ENCODE data around the gene NACAD.

NACAD gene

DNA sequence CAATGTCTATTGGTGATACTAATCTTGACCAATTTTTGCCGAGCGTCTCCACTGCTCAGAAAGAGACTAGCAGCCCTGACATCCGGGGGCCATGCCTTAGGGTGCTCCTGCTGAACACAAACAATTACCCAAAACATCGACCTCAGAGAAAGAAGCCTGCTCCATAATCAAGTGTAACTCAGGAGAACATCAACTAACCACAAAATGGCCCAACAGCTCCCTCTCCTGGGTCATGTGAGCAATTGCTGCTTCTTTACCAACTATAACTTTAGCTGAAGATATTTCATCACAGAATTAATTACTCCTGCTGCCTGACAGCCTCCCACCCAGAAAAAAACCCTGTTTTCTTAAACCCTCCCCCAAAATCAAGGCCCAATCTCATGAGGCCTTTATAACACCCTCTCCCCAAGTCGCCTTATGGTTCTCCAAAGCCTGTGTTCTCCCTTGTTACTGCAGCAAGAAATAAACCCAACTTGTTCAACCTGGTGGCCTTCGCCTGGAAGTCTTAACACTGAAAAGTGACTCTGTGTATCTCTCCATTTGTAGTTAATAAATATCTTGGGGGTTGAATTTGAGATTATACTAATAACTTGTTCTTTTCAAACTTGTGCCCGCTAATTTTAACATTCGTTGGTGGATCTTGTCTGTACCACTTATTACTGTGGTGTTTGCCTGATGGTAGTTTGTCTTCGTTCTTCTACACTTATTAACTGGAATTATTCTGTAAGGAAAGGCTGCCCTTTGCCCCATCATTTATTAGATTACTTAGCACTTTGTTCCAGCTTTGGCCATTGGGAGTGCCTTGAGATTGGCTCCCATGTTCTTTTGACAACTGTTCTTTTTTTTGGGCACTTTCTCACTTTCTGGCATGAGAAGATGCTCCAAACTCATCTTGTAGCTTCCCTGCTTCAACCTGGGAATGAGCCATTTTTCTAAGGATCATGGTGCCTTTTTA lies 47.6 kb upstream of the NACAD start (continued):
- TF ChIP-seq, protein P1, sequence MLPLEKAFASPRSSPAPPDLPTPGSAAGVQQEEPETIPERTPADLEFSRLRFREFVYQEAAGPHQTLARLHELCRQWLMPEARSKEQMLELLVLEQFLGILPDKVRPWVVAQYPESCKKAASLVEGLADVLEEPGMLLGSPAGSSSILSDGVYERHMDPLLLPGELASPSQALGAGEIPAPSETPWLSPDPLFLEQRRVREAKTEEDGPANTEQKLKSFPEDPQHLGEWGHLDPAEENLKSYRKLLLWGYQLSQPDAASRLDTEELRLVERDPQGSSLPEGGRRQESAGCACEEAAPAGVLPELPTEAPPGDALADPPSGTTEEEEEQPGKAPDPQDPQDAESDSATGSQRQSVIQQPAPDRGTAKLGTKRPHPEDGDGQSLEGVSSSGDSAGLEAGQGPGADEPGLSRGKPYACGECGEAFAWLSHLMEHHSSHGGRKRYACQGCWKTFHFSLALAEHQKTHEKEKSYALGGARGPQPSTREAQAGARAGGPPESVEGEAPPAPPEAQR (tag by site-specific recombination; IDR thresholded peaks at IDR 0.05): no peak
- TF ChIP-seq ZNF311 (tag by site-specific recombination; IDR thresholded peaks at IDR 0.05; ENCODE audit: borderline replicate concordance) (no peak), RBAK (tag by site-specific recombination; IDR thresholded peaks at IDR 0.05) (no peak), ZSCAN30 (tag by site-specific recombination; IDR thresholded peaks at IDR 0.05) (no peak), ZNF223 (tag by site-specific recombination; IDR thresholded peaks at IDR 0.05) (no peak), ZNF335 (tag by site-specific recombination; conservative IDR thresholded peaks at IDR 0.05) (0 out of 2 replicates have a peak, but pooled peaks have one; percentile 15), ZNF654 (tag by site-specific recombination; IDR thresholded peaks at IDR 0.05; ENCODE audit: low read depth) (peak; percentile 94), SP2 (tag by site-specific recombination; IDR thresholded peaks at IDR 0.05) (no peak), ZNF548 (tag by site-specific recombination; IDR thresholded peaks at IDR 0.05) (no peak), ZNF138 (tag by site-specific recombination; IDR thresholded peaks at IDR 0.05; ENCODE audit: borderline replicate concordance) (no peak), FEZF1 (tag by site-specific recombination; IDR thresholded peaks at IDR 0.05) (no peak), KLF10 (tag by site-specific recombination; IDR thresholded peaks at IDR 0.05) (0 out of 2 replicates have a peak, but pooled peaks have one; percentile 16), ZBTB1 (tag by site-specific recombination; IDR thresholded peaks at IDR 0.05) (no peak), PRDM1 (tag by site-specific recombination; IDR thresholded peaks at IDR 0.05) (no peak), ZNF843 (tag by site-specific recombination; IDR thresholded peaks at IDR 0.05) (no peak), ZNF701 (tag by site-specific recombination; IDR thresholded peaks at IDR 0.05) (no peak), ZBTB17 (tag by site-specific recombination; IDR thresholded peaks at IDR 0.05) (peak; percentile 76), ZNF391 (tag by site-specific recombination; IDR thresholded peaks at IDR 0.05; ENCODE audit: borderline replicate concordance, low read depth) (no peak), ZNF433 (tag by site-specific recombination; IDR thresholded peaks at IDR 0.05; ENCODE audit: low read depth) (no peak)
- TF ChIP-seq, protein P2, sequence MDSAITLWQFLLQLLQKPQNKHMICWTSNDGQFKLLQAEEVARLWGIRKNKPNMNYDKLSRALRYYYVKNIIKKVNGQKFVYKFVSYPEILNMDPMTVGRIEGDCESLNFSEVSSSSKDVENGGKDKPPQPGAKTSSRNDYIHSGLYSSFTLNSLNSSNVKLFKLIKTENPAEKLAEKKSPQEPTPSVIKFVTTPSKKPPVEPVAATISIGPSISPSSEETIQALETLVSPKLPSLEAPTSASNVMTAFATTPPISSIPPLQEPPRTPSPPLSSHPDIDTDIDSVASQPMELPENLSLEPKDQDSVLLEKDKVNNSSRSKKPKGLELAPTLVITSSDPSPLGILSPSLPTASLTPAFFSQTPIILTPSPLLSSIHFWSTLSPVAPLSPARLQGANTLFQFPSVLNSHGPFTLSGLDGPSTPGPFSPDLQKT (IDR thresholded peaks at IDR 0.05; ENCODE audit: borderline replicate concordance, low read depth, low read length): no peak
- TF ChIP-seq, protein P3, sequence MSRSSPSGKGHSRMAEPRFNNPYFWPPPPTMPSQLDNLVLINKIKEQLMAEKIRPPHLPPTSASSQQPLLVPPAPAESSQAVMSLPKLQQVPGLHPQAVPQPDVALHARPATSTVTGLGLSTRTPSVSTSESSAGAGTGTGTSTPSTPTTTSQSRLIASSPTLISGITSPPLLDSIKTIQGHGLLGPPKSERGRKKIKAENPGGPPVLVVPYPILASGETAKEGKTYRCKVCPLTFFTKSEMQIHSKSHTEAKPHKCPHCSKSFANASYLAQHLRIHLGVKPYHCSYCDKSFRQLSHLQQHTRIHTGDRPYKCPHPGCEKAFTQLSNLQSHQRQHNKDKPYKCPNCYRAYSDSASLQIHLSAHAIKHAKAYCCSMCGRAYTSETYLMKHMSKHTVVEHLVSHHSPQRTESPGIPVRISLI (tag by site-specific recombination; IDR thresholded peaks at IDR 0.05): no peak
- TF ChIP-seq, protein P4, sequence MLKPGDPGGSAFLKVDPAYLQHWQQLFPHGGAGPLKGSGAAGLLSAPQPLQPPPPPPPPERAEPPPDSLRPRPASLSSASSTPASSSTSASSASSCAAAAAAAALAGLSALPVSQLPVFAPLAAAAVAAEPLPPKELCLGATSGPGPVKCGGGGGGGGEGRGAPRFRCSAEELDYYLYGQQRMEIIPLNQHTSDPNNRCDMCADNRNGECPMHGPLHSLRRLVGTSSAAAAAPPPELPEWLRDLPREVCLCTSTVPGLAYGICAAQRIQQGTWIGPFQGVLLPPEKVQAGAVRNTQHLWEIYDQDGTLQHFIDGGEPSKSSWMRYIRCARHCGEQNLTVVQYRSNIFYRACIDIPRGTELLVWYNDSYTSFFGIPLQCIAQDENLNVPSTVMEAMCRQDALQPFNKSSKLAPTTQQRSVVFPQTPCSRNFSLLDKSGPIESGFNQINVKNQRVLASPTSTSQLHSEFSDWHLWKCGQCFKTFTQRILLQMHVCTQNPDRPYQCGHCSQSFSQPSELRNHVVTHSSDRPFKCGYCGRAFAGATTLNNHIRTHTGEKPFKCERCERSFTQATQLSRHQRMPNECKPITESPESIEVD (tag by site-specific recombination; IDR thresholded peaks at IDR 0.05): no peak
- TF ChIP-seq, protein P5, sequence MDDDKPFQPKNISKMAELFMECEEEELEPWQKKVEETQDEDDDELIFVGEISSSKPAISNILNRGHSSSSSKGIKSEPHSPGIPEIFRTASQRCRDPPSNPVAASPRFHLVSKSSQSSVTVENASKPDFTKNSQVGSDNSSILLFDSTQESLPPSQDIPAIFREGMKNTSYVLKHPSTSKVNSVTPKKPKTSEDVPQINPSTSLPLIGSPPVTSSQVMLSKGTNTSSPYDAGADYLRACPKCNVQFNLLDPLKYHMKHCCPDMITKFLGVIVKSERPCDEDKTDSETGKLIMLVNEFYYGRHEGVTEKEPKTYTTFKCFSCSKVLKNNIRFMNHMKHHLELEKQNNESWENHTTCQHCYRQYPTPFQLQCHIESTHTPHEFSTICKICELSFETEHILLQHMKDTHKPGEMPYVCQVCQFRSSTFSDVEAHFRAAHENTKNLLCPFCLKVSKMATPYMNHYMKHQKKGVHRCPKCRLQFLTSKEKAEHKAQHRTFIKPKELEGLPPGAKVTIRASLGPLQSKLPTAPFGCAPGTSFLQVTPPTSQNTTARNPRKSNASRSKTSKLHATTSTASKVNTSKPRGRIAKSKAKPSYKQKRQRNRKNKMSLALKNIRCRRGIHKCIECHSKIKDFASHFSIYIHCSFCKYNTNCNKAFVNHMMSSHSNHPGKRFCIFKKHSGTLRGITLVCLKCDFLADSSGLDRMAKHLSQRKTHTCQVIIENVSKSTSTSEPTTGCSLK (tag by site-specific recombination; IDR thresholded peaks at IDR 0.05): no peak
- TF ChIP-seq, protein P6, sequence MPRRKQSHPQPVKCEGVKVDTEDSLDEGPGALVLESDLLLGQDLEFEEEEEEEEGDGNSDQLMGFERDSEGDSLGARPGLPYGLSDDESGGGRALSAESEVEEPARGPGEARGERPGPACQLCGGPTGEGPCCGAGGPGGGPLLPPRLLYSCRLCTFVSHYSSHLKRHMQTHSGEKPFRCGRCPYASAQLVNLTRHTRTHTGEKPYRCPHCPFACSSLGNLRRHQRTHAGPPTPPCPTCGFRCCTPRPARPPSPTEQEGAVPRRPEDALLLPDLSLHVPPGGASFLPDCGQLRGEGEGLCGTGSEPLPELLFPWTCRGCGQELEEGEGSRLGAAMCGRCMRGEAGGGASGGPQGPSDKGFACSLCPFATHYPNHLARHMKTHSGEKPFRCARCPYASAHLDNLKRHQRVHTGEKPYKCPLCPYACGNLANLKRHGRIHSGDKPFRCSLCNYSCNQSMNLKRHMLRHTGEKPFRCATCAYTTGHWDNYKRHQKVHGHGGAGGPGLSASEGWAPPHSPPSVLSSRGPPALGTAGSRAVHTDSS (tag by site-specific recombination; IDR thresholded peaks at IDR 0.05): no peak
- TF ChIP-seq, protein P7, sequence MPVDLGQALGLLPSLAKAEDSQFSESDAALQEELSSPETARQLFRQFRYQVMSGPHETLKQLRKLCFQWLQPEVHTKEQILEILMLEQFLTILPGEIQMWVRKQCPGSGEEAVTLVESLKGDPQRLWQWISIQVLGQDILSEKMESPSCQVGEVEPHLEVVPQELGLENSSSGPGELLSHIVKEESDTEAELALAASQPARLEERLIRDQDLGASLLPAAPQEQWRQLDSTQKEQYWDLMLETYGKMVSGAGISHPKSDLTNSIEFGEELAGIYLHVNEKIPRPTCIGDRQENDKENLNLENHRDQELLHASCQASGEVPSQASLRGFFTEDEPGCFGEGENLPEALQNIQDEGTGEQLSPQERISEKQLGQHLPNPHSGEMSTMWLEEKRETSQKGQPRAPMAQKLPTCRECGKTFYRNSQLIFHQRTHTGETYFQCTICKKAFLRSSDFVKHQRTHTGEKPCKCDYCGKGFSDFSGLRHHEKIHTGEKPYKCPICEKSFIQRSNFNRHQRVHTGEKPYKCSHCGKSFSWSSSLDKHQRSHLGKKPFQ (tag by site-specific recombination; IDR thresholded peaks at IDR 0.05): no peak
- TF ChIP-seq, protein P8, sequence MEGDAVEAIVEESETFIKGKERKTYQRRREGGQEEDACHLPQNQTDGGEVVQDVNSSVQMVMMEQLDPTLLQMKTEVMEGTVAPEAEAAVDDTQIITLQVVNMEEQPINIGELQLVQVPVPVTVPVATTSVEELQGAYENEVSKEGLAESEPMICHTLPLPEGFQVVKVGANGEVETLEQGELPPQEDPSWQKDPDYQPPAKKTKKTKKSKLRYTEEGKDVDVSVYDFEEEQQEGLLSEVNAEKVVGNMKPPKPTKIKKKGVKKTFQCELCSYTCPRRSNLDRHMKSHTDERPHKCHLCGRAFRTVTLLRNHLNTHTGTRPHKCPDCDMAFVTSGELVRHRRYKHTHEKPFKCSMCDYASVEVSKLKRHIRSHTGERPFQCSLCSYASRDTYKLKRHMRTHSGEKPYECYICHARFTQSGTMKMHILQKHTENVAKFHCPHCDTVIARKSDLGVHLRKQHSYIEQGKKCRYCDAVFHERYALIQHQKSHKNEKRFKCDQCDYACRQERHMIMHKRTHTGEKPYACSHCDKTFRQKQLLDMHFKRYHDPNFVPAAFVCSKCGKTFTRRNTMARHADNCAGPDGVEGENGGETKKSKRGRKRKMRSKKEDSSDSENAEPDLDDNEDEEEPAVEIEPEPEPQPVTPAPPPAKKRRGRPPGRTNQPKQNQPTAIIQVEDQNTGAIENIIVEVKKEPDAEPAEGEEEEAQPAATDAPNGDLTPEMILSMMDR (tag by site-specific recombination; IDR thresholded peaks at IDR 0.05): peak; percentile 61

All from HEK293 (cell line).